HG03439 (cell line): Measurements from ENCODE around the gene HOXD10.

Source experiments
- ATAC-seq: cut with Tn5 transposase; IDR thresholded peaks from one replicate; pipeline ENCODE4 v1.9.1; 2021; ENCODE audit warnings: mild to moderate bottlenecking, moderate library complexity; ENCODE audit not compliant: unreplicated experiment

Gene HOXD10

DNA sequence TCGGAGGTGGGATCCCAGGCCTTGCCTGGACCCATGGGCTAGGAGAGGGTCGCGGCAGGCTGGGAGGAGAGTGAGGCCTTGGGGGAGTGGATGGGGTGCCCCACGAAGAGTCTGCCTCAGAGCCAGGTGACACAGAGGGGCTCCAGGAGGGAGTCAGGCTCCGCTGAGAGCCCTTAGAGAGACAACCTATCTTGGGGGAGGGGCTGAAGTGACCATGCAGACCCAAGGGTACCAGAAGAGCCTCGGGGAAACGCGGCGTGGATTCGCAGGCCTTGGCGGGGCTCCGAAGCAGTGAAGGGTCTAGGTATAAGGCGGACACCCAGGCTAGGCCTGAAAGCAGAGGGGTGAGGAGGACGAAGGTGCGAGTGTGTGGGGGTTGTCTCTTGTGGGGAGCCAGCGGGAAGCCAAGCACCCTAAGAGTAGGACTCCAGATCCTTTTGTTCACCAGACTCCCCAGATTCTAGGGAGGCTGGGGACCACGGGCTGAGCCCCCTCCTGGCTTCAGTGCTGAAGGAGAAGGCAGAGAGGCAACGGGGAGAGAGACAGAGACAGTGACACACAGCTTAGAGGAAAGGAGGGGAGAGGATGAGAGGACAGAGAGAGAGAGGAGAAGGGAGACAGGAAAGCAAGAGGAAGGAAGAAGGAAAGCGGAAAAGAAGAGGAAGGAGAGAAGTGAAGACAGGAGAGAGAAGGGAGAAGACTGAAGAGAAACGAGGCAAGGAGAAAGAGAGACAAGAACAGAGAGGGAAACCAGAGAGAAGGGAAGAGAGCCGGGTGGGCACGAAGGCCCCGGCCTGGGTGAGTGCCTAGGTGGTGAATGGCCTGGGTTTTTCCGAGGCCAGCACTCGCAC lies 10.6 kb upstream of the HOXD10 start:
- ATAC-seq, result no peak

DNA sequence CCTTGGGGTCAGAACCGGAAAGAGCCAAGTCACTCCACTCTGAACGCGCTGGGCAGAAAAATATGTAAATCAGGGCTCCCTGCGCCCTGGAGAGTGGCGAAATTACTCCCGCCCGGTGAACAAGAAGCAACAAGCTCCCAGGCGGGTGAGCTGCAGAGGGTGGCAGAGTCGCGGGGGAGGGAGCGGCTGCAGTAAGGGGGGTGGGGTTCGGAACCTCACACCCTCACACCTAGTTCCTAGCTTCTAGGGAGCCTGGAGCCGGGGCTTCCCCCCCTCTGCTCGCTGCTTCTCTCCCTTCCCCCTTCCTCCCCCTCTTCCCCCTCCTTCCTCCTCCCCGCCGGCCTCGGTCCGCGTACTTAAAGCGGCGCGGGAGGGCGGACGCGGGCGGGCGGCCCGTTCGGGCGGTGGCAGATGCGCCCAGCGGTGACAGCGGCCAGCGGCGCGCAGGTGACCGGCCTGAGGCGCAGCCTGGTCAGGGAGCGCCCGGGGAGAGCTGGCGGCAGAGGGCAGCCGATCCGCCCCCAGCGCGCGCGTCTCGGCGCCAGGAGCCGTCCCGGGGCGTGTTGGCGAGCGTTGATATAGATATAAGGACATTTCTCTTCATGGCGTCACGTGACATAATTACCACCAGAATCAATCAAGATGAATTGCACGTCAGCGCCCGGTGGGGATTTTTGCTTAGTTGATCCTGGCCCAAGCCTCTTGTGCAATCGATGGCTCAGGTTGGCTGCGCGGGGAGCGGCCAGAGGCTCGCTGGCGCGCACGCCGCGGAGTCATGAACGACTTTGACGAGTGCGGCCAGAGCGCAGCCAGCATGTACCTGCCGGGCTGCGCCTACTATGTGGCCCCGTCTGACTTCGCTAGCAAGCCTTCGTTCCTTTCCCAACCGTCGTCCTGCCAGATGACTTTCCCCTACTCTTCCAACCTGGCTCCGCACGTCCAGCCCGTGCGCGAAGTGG lies 9.7 kb upstream of the HOXD10 start, which contains the start of gene HOXD11:
Gene HOXD11 (plus strand): TSS at position 700 of the 959 bp plus-strand sequence. CDS start 76 bp downstream, at position 776.
- ATAC-seq, result no peak

DNA sequence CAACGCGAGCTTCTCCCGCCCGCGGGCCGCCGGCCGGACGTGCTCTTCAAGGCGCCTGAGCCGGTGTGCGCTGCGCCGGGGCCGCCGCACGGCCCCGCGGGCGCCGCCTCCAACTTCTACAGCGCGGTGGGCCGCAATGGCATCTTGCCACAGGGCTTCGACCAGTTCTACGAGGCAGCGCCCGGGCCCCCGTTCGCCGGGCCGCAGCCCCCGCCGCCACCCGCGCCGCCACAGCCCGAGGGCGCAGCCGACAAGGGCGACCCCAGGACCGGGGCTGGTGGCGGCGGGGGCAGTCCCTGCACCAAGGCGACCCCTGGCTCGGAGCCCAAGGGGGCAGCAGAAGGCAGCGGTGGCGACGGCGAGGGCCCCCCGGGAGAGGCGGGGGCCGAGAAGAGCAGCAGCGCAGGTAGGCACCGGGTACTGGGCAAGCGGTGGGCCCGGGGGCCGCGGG lies 8.8 kb upstream of the HOXD10 start:
- ATAC-seq, result no peak

DNA sequence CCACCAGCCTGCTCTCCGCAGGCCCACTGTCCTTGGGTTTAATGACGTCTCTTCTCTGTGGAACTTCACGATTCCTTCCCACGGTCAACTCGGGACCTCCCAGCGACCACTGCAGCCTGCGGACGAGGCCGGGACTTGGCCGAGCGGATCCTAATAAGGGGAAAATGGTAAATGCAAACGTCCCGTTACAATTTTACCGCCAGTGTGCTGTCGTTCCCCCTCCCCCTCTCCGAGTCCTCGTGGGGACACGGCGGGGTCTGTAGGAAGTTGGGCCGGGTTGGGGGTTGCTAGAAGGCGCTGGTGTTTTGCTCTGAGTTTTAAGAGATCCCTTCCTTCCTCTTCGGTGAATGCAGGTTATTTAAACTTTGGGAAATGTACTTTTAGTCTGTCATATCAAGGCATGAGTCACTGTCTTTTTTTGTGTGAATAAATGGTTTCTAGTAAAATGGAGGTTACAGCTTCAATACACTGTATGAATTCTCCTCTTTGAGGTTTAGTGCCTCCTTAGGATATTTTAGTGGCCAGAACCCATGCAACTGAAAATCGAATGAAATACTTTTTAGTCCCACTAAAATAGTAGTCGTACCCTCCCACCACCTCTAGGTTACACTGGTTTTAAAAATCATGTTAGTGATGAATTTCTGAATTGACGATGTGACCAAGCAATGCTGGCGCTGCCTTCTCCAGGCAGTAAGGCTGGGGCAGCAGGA lies 7.2 kb upstream of the HOXD10 start:
- no peak for ATAC-seq

DNA sequence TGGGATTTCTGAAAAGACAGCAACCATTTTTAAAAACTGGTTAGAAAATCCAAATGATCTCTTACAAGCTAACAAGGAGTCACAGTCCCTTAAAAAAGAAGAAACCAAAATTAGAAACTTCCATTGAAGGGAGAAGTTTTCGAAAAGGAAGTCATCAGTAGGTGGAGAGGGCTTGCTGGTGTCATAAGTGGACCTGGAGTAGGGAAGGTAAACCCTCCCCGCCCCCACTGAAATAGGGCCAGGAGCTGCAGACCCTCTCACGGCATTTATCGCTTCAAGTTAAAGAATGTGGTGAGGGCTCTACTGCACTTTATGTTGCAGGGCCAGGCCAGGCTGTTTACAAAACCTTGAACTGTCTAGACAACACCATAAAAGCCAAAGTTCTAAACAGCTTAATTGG lies 6.6 kb upstream of the HOXD10 start:
- no peak for ATAC-seq

DNA sequence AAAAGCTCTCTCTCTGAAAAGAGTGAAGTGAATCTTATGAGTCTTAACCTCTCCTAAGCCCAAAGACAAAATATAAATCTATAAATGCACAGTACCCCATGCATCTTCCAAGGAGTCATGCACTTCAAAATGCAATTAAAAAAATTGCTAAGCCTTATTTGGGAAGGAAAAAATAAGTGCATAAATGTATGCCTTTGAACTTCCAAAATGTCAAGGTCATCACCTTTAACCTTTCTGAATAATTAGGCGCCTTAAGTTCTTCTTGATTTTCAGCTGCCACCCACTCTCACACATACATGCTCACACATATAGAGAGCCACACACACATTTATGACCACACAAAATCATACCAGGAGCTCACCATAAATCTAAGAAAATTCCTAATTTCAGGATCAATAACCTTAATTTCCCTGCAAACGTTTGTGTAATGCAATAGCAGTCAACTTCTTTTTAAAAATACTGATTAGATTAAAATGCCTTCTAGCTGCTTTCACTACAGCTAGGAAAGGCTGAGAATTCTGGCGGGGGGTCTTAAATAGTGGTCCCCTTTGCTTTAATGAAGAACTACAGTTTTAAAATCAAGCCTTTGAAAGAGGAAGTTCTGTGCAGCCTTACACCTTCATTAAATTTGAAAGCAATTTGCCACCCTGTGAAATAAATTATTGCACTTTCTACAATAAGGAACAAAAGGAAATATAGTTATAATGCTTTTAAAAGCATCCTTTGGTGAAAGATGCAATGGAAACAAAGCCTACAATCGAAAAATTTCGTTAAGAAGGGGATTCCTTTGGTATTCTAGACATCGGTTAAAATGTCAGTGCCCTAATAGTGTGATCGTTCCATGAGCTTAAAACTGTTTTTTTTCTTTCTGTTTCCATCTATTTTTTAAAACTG lies 5.9 kb upstream of the HOXD10 start:
- no peak for ATAC-seq

DNA sequence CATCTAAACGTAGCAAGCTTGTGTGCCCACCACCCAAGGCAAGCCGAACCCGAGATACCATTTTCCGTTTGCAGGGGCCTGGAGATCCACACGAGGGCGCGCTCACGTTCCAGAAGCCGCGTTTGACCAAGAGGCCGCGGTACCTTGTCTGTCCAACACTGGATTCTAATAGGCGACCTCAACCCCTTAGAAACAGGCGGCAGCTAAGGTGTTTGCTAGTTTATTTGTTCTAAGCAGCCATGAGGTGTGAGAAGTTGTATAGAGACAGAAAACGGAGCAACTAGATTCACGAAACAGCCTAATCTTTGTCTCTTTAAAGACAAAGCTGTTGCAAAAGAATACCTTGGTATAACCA lies 5.3 kb upstream of the HOXD10 start:
- peak; percentile 61 for ATAC-seq

DNA sequence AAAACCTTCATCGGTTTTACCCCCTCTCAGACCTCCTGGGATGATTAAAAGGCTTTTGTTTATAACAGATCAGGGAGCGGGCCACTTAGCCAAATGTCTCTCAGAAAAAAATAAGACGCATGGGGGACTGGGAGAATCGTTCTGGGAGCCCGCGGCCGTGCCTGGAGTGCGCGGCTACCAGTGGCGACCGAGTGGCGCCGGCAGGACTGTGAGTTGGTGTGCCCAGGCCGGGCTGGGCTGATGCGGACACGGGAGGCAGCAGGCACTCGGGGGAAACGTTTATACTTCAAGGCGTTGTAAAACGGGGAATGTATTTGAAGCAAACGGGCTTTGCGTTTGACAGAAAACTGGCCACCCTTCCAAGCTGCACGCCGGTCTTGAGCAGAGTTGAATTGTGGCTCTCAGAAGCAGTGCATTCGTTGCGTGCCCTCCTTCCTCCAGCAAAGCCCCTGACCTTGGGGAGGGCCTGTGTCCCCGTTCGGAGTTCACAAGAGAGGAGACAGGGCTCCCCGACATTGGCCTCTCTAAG lies 4.7 kb upstream of the HOXD10 start:
- no peak for ATAC-seq

DNA sequence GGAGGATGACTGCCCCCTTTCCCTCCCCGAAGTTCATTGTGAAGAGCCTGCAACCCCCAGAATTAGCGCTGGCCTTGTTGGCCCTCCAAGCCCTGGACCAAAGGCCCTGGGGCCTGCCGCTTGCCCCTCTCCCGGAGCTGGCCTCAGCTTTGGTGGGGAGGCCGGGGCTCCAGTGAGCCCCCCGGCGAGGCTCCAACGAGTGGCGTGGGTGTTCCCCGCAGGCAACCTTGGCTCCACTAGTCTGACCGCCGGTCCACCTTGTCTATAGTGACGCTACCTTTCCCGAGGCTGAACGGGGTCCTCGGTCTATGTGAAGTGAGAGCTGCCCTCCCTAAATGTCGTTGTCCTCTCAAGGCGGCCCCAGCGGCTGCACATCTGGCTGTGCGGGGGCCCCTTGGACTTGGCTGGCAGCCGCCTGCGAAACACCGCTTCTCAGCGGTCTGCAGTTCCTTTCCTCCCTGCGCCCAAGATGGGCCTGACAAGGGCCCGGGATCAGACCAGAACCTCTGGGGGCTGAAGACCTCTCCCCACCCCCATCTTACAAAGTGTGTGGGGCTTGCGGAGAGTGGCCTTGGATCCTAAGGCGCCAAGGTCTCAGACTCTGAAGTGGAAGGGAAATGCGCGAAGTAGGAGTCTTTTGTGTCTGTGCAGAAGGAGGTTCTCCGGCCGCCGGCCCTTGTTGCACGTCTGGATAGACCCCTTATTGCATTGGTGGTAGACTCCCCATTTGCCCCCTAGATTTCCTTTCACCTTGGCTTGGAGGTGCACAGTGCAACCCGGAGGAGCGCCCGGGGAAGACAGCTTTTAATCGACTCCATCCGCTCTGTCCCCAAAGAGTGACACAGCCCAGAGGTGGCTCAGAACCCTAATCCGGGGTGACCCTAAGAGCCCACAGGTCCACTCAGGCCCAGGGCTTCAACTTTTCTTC lies 3.9 kb upstream of the HOXD10 start:
- no peak for ATAC-seq

DNA sequence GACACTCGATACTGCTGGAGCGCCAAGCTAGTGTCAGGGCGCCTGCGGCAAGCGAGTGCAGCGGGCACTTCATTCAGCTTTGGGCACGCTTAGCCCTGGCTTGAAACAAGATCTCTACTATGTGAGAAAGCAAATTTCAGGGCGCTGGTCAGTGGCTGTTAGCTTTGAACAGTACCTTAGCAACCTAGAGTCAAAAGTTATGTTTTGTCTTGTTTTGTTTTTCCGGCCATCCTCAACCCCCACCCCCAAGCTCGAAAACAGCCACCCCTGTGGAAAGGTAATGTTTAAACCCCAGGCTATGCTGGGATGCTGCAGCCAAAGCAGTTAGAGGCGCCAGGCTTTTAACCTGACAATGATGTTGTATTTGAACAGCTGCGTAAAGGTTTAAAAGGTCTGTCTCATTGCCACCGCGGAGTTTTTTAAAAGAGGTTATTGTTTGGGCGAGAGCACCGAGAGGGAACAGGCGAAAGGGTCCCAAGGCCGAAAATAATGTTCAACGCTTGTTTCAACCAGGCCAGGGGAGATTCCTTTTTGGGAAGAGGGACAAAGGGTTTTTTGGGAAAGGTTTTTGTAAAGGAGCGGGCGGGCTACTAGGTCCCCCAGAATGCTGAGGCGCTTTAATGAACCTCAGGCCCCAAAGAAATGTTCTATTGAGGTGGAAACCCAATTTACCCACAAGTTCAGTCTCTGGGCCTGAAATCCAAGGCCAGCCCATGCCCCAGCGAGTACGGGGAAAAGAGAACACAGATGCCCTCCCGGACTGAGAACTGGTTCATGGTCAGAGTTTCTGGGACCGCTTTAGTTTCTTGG lies 2.3 kb upstream of the HOXD10 start:
- no peak for ATAC-seq

DNA sequence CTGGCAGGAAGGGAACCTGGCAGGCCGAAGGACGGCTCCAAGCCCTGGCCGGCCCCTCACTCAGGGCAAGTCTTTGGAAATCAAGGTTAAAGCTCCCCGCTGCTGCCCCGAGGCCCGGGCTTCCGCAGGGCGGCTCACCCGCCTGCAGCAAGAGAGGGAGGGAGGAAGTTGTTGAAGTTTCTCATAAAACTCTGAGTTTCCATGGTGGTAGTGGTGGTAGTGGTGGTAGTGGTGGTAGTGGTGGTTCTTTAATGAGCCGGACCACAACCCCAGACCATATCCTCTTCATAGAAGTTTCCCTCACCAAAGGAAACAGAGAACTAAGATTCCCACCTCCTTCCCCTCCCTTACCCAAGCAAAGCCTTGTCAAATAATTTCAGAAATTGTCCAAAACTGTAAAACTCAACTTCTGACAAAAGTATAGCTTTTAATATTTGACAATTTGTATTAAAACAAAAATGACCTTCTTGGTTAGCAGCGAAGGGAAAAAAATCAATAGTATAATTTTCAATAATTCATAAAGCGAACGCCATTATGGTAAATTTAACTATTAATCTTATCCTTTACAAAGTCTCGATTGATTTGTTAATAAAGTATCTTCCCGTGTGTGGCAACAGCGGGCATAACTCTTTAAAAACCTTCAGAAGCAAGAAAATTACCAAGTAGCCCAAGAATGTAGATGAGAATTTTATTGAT lies 1.5 kb upstream of the HOXD10 start:
- no peak for ATAC-seq

DNA sequence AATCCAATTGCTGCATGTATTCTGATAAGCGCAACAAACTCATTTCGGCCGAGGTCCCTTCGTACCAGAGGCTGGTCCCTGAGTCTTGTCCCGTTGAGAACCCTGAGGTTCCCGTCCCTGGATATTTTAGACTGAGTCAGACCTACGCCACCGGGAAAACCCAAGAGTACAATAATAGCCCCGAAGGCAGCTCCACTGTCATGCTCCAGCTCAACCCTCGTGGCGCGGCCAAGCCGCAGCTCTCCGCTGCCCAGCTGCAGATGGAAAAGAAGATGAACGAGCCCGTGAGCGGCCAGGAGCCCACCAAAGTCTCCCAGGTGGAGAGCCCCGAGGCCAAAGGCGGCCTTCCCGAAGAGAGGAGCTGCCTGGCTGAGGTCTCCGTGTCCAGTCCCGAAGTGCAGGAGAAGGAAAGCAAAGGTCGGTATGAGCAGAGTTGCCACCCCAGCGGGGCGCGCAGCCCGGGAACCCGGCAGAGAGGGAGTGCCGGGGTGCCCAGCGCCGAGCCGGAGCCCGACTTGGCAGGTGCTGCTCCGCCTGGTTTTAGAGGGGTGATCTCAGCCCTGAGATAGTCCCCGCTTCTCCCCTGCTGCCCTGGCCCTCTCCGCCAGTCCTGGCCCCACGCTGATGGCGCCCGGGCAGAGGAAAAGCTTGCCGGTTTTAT lies 714 bp downstream of the HOXD10 start:
- no peak for ATAC-seq

DNA sequence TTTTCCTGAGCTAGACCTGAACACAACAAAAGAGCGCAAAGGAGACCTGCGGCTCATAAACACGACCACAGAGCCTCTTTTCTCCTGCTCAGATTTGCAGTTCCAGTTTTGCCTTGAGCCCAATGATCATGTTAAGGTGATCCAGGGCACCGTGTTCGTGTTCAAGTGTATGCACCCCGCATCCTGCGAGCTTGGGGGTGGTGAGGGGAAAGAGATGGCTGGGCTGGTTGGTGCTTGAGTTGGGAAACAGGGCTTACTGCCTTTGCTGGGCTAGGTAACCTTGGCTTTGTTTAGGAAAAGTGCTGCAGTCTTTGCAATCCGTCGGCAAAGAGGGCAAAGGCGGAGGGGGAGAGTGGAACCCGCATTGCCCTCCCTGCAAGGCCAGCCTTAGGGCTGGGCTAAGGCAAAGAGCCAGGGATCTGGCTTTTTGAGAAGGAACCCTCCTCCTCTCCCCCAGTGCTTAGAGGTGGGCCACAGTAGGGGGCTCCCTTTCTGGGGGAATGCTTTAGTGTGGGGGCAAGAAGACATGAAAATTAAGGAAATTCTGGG lies 1.3 kb downstream of the HOXD10 start:
- ATAC-seq, result no peak

DNA sequence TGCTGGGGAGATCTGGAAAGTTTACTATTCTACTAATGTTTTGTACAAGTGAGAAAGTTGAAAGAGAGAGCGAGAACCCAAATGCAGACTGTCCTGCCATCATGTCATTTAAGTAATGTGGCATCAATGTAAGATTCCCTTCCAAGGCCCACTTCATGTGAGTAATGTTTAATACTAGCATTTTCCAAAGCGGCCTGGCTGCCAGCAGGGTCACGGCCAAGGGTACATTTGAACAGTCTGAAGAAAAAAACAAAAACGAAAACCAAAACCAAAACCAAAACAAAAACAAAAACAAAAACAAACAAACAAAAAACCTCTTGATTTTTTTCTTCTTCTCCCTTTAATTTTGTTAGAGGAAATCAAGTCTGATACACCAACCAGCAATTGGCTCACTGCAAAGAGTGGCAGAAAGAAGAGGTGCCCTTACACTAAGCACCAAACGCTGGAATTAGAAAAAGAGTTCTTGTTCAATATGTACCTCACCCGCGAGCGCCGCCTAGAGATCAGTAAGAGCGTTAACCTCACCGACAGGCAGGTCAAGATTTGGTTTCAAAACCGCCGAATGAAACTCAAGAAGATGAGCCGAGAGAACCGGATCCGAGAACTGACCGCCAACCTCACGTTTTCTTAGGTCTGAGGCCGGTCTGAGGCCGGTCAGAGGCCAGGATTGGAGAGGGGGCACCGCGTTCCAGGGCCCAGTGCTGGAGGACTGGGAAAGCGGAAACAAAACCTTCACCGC lies 2.2 kb downstream of the HOXD10 start:
- no peak for ATAC-seq

DNA sequence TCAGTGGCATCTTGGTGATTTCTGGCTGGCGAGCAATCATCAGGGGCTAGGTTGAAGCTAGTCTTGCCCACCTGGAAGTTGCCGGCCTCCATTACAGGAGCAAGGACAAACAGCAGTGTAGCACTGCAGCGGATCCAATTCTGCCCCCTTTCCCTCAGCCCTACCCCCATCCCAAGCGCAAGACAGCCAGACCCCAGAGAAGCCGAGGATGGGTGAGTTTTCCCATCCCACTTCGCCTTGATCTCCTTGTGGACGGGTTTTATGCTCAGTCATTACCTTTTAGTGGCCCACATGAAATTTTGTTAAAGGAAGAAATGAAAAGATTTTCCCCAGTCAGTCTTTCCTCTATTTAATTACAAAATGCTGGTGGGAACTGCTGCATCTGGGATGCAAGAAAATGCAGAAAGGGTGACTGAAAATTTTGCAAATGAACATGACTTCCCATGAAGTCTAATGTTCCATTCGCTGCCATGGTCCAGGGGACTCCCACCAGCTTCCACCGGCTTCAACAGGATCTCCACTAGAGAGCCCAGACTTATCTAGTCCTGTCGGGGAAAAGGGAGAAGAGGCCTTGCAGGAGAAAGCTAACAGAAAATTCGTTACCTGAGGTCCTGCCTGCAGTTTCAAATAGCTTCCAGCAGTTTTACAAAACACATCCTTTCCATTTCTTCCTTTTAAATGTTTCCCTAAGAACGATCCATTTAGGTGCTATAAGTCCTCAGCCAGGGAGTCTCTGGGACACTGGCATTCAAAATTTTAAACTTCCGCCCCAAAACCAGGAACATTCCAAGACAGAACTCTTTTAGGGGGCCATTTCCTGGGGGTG lies 4.0 kb downstream of the HOXD10 start:
- no peak for ATAC-seq
